Neural cell (in vitro differentiated cells): ENCODE results near the gene GNA15. TPM values are rescaled to one million over a fixed set of nuclear protein-coding genes. Genes with fewer than 3 reads are reported as not detected.
A peak's percentile ranks its signal among the peaks of the same experiment; 100 is the strongest.

ENCODE experiments used
- H2AFZ ChIP-seq: fragments of 200-600, 300-800 bp; sonication (generic), shearing (Covaris generic); 2 replicates; pipeline ENCODE4 v1.6.0; 2014; ENCODE audit warnings: low read depth, mild to moderate bottlenecking, antibody characterized with exemption, low read length, moderate library complexity
- H3F3A ChIP-seq: fragments of 200-600 bp; shearing (Covaris generic); 2 replicates; pipeline ENCODE4 v1.6.1; 2016; ENCODE audit warnings: mild to moderate bottlenecking, moderate library complexity, mixed read lengths, antibody characterized with exemption, low read length; ENCODE audit not compliant: insufficient read depth, poor library complexity, severe bottlenecking
- H3K27ac ChIP-seq: fragments of 200-600, 300-800 bp; sonication (generic), shearing (Covaris generic); 2 replicates; pipeline ENCODE4 v1.5.1; 2014; ENCODE audit warnings: mild to moderate bottlenecking, low read length, moderate library complexity
- H3K27me3 ChIP-seq: fragments of 300-800, 200-600 bp; sonication (generic), shearing (Covaris generic); 2 replicates; pipeline ENCODE4 v1.6.0; 2014; ENCODE audit warnings: mild to moderate bottlenecking, low read depth, low read length, moderate library complexity; ENCODE audit not compliant: insufficient read depth
- H3K36me3 ChIP-seq: fragments of 300-800, 200-600 bp; sonication (generic), shearing (Covaris generic); 2 replicates; pipeline ENCODE4 v1.5.1; 2014; ENCODE audit warnings: mild to moderate bottlenecking, antibody characterized with exemption, low read length, moderate library complexity; ENCODE audit not compliant: insufficient read depth
- H3K4me2 ChIP-seq: fragments of 300-800, 200-600 bp; sonication (generic), shearing (Covaris generic); 2 replicates; pipeline ENCODE4 v1.6.0; 2014; ENCODE audit warnings: mild to moderate bottlenecking, low read length
- H3K4me3 ChIP-seq: fragments of 300-800, 200-600 bp; sonication (generic), shearing (Covaris generic); 2 replicates; pipeline ENCODE4 v1.5.1; 2014; ENCODE audit warnings: mild to moderate bottlenecking, low read length, moderate library complexity
- H3K79me2 ChIP-seq: fragments of 200-600 bp; shearing (Covaris generic); replicated peaks from 2 replicates; pipeline ENCODE4 v1.6.0; 2014; ENCODE audit warnings: mild to moderate bottlenecking, low read length, moderate library complexity; ENCODE audit not compliant: insufficient read depth
- H3K9ac ChIP-seq: fragments of 300-800, 200-600 bp; sonication (generic), shearing (Covaris generic); 2 replicates; pipeline ENCODE4 v1.6.1; 2016; ENCODE audit warnings: mild to moderate bottlenecking, low read length, mixed read lengths
- H3K9me2 ChIP-seq: fragments of 200-600 bp; shearing (Covaris generic); 2 replicates; pipeline ENCODE4 v1.6.1; 2016; ENCODE audit warnings: mild to moderate bottlenecking, low read length, mixed read lengths; ENCODE audit not compliant: insufficient read depth
- H3K9me3 ChIP-seq: fragments of 200-600, 300-800 bp; sonication (generic), shearing (Covaris generic); 2 replicates; pipeline ENCODE4 v1.6.1; 2016; ENCODE audit warnings: mild to moderate bottlenecking, mixed run types, low read length, moderate library complexity, mixed read lengths
- H4K20me1 ChIP-seq: fragments of 200-600 bp; shearing (Covaris generic); 2 replicates; pipeline ENCODE4 v1.6.1; 2016; ENCODE audit warnings: mild to moderate bottlenecking, mixed run types; ENCODE audit not compliant: insufficient read depth
- EP300 ChIP-seq: fragments of 450-650 bp; conservative IDR thresholded peaks from 2 replicates; pipeline ENCODE4 v1.6.1; 2014; ENCODE audit warnings: antibody characterized with exemption, mild to moderate bottlenecking, moderate library complexity; ENCODE audit not compliant: poor library complexity, severe bottlenecking
- EZH2 ChIP-seq: fragments of 200-600, 300-800 bp; shearing (Covaris generic), sonication (generic); IDR thresholded peaks from 2 replicates; pipeline ENCODE4 v1.6.1; 2014; ENCODE audit warnings: antibody characterized with exemption, low read length, borderline replicate concordance, mild to moderate bottlenecking; ENCODE audit not compliant: insufficient read depth, poor library complexity, severe bottlenecking
- MXI1 ChIP-seq: fragments of 450-650 bp; conservative IDR thresholded peaks from 2 replicates; pipeline ENCODE4 v1.6.1; 2014; ENCODE audit warnings: antibody characterized with exemption, mild to moderate bottlenecking; ENCODE audit not compliant: poor library complexity, severe bottlenecking
- POLR2AphosphoS5 ChIP-seq: IDR thresholded peaks from 2 replicates; pipeline ENCODE4 v1.6.1; 2012
- RAD21 ChIP-seq: fragments of 450-650 bp; conservative IDR thresholded peaks from 2 replicates; pipeline ENCODE4 v1.6.1; 2014; ENCODE audit warnings: antibody characterized with exemption, mild to moderate bottlenecking, moderate library complexity
- SMC3 ChIP-seq: fragments of 450-650 bp; conservative IDR thresholded peaks from 2 replicates; pipeline ENCODE4 v1.6.1; 2014; ENCODE audit warnings: antibody characterized with exemption, mild to moderate bottlenecking, moderate library complexity; ENCODE audit not compliant: poor library complexity
- TAF1 ChIP-seq: IDR thresholded peaks from 2 replicates; pipeline ENCODE4 v1.6.1; 2012; ENCODE audit warnings: low read depth
- polyA plus RNA-seq: library from polyadenylated mRNA; depleted of rRNA; stranded (reverse); fragments of >200 nt; gene quantifications from 2 replicates; pipeline ENCODE4 v1.2.3, GENCODE V29; 2014
- TF ChIP-seq, protein P1 (sequence below): fragments of 450-650 bp; IDR thresholded peaks from 2 replicates; pipeline ENCODE4 v1.5.1; 2014; ENCODE audit warnings: antibody characterized with exemption, mild to moderate bottlenecking, moderate library complexity; ENCODE audit not compliant: poor library complexity, severe bottlenecking
- TF ChIP-seq, protein P2 (sequence below): IDR thresholded peaks from 2 replicates; pipeline ENCODE4 v1.6.1; 2012; ENCODE audit warnings: borderline replicate concordance

Gene GNA15
- polyA plus RNA-seq, 1 donor from 2014 or later = not detected

DNA sequence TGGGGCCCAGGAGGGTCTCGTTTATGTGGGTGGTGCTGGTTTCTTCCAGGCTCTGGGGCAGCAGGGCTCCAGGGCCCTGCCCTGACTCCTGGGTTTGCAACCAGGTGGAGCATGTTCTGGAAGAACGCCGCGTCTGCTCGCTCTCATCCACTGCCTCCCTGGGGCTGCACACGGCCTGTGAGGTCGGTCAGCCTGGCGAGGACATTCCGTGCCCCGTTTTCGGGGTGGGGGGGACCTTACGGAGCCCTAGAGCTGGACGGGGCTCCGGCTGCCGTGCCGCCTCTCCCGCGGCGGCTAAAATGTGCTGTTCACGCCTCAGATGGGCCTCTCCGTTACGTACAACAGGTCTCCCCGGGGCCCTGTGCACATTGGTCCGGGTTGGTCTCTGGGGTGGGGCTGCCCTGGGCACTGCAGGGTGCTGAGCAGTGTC lies 38.4 kb upstream of the GNA15 start:
- Histone ChIP-seq H3F3A (no peaks in the 10 kb centered on the region), H3K9ac (no peak overlapping the region), H3K4me3 (peak overlapping the region; percentile 97), H4K20me1 (peaks cover 11% of the 10 kb centered on the region), H3K27me3 (no peaks in the 10 kb centered on the region), H3K4me2 (no peak overlapping the region), H3K9me2 (no peaks in the 10 kb centered on the region), H3K27ac (no peak overlapping the region), H3K9me3 (no peaks in the 10 kb centered on the region), H3K79me2 (peaks cover 37% of the 10 kb centered on the region), H3K36me3 (no peaks in the 10 kb centered on the region), H2AFZ (no peak overlapping the region)
- TF ChIP-seq EP300 (no peak), SMC3 (no peak), RAD21 (no peak), POLR2AphosphoS5 (no peak)
- TF ChIP-seq, protein P1, sequence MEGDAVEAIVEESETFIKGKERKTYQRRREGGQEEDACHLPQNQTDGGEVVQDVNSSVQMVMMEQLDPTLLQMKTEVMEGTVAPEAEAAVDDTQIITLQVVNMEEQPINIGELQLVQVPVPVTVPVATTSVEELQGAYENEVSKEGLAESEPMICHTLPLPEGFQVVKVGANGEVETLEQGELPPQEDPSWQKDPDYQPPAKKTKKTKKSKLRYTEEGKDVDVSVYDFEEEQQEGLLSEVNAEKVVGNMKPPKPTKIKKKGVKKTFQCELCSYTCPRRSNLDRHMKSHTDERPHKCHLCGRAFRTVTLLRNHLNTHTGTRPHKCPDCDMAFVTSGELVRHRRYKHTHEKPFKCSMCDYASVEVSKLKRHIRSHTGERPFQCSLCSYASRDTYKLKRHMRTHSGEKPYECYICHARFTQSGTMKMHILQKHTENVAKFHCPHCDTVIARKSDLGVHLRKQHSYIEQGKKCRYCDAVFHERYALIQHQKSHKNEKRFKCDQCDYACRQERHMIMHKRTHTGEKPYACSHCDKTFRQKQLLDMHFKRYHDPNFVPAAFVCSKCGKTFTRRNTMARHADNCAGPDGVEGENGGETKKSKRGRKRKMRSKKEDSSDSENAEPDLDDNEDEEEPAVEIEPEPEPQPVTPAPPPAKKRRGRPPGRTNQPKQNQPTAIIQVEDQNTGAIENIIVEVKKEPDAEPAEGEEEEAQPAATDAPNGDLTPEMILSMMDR = no peak
- TF ChIP-seq, protein P2, sequence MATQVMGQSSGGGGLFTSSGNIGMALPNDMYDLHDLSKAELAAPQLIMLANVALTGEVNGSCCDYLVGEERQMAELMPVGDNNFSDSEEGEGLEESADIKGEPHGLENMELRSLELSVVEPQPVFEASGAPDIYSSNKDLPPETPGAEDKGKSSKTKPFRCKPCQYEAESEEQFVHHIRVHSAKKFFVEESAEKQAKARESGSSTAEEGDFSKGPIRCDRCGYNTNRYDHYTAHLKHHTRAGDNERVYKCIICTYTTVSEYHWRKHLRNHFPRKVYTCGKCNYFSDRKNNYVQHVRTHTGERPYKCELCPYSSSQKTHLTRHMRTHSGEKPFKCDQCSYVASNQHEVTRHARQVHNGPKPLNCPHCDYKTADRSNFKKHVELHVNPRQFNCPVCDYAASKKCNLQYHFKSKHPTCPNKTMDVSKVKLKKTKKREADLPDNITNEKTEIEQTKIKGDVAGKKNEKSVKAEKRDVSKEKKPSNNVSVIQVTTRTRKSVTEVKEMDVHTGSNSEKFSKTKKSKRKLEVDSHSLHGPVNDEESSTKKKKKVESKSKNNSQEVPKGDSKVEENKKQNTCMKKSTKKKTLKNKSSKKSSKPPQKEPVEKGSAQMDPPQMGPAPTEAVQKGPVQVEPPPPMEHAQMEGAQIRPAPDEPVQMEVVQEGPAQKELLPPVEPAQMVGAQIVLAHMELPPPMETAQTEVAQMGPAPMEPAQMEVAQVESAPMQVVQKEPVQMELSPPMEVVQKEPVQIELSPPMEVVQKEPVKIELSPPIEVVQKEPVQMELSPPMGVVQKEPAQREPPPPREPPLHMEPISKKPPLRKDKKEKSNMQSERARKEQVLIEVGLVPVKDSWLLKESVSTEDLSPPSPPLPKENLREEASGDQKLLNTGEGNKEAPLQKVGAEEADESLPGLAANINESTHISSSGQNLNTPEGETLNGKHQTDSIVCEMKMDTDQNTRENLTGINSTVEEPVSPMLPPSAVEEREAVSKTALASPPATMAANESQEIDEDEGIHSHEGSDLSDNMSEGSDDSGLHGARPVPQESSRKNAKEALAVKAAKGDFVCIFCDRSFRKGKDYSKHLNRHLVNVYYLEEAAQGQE = no peak

DNA sequence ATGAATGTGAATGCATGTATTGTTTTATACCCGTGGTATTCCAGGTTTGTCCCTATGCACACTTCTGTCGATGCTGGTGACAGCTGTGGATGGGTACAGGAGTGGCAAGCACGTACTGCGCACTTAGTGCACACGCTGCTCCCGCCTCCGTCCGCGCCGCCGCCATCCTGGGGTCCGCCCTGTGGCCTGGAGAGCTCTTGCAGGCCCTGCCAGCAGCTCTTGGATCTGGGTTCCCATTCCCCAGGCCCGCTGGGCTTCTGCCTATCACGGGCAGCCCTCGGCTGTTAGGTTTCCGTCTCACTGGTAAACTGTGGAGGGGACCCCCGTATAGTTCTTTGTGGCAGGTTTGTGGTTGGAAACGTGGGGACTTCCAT lies 37.7 kb upstream of the GNA15 start:
- Histone ChIP-seq H2AFZ (no peak overlapping the region), H3K9me2 (no peaks in the 10 kb centered on the region), H3K4me3 (no peak overlapping the region), H3K27me3 (no peaks in the 10 kb centered on the region), H3K27ac (no peak overlapping the region), H3K36me3 (no peaks in the 10 kb centered on the region), H3K9ac (no peak overlapping the region), H3K79me2 (peaks cover 37% of the 10 kb centered on the region), H3F3A (no peaks in the 10 kb centered on the region), H3K9me3 (no peaks in the 10 kb centered on the region), H3K4me2 (no peak overlapping the region), H4K20me1 (peaks cover 11% of the 10 kb centered on the region)
- TF ChIP-seq EZH2 (no peak), RAD21 (no peak), SMC3 (no peak), EP300 (no peak), MXI1 (no peak), POLR2AphosphoS5 (no peak), TAF1 (no peak)
- TF ChIP-seq, protein P2 = no peak
- TF ChIP-seq, protein P1 = no peak
